GM12872 (cell line): ENCODE measurements around the gene R3HDM1.

Source experiments
- CTCF ChIP-seq: IDR thresholded peaks from 3 replicates; pipeline ENCODE4 v1.5.1; 2011; ENCODE audit warnings: low read depth, mild to moderate bottlenecking, low read length, moderate library complexity; ENCODE audit not compliant: insufficient read depth

Gene R3HDM1

GRCh38 chr2:135736546-135736945 lies 205.3 kb downstream of the R3HDM1 start:
- TF ChIP-seq CTCF = no peak

DNA sequence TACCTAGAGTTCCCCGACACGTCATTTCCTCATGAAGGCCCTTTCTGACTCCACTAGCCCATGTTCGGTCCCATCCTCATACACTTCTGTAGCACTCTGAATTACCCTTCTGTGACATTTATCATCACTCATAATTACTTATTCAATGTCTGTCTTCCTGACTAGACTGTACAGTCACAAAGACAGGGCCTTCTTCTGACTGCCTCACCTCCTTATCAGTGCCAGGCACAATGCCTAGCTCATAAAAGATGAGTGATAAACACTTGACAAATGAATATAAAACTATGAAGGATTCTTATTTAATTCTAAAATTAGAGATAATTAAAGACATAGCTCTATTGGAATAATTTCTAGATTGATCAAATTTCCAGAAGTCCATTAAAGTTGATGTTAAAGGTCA lies 208.9 kb downstream of the R3HDM1 start:
- no peak for TF ChIP-seq CTCF

DNA sequence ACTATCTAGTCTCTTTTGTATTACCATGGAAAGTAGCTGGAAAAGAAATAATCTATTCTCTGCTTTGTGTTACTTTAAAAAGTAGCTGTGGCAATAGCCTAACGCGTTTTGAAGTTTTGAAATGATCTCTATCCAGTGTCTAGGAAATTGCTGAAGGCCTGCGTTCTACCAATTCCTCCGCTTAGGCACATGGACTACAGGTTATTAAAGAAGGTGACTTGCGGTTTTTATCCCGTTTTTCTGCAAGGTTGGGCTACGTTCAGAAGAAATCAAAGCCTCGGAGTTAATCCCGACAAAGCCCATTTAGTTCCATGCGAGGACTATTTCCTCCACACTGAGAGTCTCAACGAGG lies 209.7 kb downstream of the R3HDM1 start:
- TF ChIP-seq CTCF = no peak

GRCh38 chr2:135741395-135742324 lies 210.4 kb downstream of the R3HDM1 start, which contains the start of gene UBXN4:
Gene UBXN4, plus strand, starts transcription at chr2:135741855. Its CDS starts 75 bp downstream, at chr2:135741930.
- TF ChIP-seq CTCF = peak; percentile 68

DNA sequence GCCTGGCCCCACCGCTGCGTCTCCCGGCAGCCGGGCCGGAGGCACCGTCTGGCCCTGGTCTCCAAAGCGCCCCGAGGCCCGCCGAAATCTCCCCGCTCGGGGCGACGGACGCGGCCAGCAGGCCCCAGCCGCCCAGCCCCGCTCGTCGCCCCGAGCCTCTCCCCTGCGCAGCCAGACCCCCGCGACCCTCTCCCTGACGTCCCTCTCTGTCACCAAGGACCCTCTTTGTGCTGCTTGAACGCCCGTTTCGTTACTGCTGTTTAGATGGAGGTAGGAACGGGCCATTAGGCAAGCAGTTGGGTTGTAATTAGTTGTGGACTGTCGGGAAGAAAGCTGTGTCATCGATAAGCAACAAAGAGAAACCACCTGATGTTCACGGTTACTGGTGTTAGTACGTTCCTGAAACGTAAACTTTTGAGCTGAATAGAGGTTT lies 211.1 kb downstream of the R3HDM1 start:
- no peak for TF ChIP-seq CTCF

GRCh38 chr2:135743860-135744259 lies 212.6 kb downstream of the R3HDM1 start:
- no peak for TF ChIP-seq CTCF

DNA sequence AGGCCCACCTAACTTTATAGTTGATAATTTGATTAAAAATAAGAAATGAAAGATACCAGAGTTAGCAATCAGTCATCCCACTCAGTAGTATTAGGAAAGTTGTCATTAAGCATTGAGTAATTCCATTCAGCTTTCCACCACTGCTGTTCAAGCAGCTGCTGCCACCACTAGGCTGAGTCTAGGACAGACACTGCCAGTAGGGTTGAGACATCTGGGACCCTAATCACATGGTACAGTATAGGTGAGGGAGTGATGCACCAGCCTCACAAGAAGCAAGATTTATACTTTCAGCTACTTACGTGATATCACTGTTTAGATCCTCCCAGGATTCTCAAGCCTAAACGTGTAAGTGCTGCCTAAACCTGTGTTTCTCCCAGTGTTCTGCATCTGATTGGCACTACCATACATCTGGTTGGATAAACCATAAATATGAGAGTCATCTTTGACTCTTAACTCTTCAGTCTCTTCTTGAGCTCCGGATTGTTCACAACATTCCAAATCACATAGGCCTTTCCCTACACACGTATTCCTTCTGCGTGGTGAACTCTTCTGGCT lies 213.6 kb downstream of the R3HDM1 start:
- peak; percentile 40; the same call in 2 of the 3 replicates for TF ChIP-seq CTCF
